ENCODE data around the gene SRBD1.

- TF ChIP-seq POLR2A (IDR thresholded peaks at IDR 0.05) (no peak), CTCF (IDR thresholded peaks at IDR 0.05) (no peak)
Observed at GRCh38 chr2:45435316-45435715, 175.8 kb downstream of the SRBD1 start.
